Fibroblast of mammary gland (primary cell): ENCODE results near the gene KRTAP5-2.
"Not testable (repeated sequence)": the region's sequence is repeated elsewhere in the genome, so short reads cannot be mapped to it uniquely, and the experiment has no call there.

Source experiments
- DNase-seq: peaks from one replicate; pipeline ENCODE4 v3.0.0-alpha.2; 2010; ENCODE audit warnings: low read depth
- H3K4me3 ChIP-seq: 2 replicates; pipeline ENCODE4 v1.5.1; 2011; ENCODE audit warnings: low read depth, mild to moderate bottlenecking, low read length, moderate library complexity; ENCODE audit not compliant: control insufficient read depth
- TF ChIP-seq, protein P1 (sequence below): conservative IDR thresholded peaks from 2 replicates; pipeline ENCODE4 v1.5.1; 2011; ENCODE audit warnings: low read depth, low read length, inconsistent platforms; ENCODE audit not compliant: control insufficient read depth, insufficient read depth

KRTAP5-2 gene

DNA sequence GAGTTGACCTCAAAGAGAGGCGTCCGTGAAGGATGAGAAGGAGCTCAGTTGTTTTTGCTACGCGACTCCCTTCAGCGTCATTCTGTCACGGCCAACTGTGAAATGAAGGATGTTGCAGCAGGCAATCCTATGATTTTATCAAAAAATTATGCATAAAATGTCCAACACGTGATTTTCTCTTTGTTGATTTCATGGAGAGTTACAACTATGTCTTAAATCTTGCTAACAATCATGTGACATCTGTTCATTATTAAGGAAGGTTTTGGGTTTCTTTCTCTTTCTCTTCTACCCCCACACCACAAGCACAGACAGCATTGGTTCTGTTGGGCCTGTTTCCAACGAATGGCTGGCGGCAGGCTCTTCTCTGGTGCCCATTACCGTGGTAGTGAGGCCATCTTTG lies 20.1 kb upstream of the KRTAP5-2 start:
- DNase-seq, result no peak
- H3K4me3 ChIP-seq, result no peak overlapping the region
- TF ChIP-seq, protein P1, sequence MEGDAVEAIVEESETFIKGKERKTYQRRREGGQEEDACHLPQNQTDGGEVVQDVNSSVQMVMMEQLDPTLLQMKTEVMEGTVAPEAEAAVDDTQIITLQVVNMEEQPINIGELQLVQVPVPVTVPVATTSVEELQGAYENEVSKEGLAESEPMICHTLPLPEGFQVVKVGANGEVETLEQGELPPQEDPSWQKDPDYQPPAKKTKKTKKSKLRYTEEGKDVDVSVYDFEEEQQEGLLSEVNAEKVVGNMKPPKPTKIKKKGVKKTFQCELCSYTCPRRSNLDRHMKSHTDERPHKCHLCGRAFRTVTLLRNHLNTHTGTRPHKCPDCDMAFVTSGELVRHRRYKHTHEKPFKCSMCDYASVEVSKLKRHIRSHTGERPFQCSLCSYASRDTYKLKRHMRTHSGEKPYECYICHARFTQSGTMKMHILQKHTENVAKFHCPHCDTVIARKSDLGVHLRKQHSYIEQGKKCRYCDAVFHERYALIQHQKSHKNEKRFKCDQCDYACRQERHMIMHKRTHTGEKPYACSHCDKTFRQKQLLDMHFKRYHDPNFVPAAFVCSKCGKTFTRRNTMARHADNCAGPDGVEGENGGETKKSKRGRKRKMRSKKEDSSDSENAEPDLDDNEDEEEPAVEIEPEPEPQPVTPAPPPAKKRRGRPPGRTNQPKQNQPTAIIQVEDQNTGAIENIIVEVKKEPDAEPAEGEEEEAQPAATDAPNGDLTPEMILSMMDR, result no peak

DNA sequence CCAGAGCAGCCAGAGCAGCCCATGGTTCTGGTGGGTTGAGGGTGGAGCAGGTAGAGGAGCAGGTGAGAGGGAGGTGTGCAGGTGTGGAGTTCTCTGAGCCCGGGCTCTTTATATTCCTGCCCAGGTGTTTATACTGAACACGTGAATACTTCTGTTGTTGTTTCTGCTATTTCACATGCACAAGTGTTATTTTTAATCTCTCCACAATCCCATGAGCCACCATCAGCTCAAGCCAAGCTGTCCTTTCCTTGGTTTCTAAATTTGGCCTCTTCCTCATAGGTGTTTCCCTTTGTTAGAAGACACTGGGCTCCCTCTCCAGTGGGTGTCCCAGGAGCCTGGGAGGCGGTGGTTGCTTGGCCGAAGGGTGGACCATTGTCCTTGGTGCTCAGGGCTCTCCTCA lies 10.3 kb upstream of the KRTAP5-2 start, which contains the start of gene KRTAP5-3:
TSS of gene KRTAP5-3 (minus strand) at position 101 of the 400 bp plus-strand sequence. CDS start at position 23, 78 bp downstream.
- H3K4me3 ChIP-seq, result no peak within 1 kb of the TSS
- no peak for DNase-seq
- TF ChIP-seq, protein P1, result no peak

DNA sequence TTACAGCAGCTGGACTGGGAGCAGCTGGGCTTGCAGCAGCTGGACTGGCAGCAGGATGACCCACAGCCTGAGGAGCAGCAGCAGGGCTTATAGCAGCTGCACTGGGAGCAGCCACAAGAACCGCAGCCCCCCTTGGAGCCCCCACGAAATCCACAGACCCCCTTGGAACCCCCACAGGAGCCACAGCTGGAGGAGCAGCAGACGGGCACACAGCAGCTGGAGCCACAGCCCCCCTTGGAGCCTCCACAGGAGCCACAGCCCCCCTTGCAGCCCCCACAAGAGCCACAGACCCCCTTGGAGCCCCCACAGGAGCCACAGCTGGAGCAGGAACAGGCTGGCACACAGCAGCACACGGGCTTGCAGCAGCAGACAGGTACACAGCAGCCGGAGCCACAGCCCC lies 9.8 kb upstream of the KRTAP5-2 start:
- DNase-seq, result not testable (repeated sequence)

DNA sequence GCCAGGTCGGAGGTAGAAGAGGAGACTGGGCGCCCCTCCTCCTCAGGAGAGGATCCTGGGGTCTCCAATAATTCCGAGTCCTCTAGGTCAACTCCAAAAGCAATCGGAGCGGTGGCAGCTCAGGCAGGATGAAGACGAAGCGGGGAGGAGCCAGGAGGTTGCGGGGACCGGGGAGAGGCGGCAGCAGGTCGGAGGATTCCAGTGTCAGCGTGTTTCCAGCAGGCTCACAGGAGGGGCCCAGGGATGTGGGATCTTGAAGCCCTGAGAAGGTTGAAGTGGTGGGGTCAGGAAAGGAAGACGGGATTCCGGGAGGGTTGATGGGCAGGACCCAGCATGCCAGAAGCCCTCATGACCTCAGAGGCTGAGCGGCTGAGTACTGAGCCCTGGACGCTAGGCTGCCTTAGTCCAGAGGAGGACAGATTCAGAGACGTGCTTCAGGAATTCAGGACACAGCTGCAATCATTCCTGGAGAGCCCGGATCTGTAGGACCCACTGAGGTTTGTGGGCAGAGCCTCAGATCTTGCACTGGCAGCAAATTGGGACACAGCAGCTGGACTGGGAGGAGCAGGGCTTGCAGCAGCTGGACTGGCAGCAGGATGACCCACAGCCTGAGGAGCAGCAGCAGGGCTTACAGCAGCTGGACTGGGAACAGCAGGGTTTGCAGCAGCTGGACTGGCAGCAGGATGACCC lies 9.2 kb upstream of the KRTAP5-2 start:
- not testable (repeated sequence) for DNase-seq, H3K4me3 ChIP-seq

More for the DNA sequence above, 9.8 kb upstream of the KRTAP5-2 start:
- not testable (repeated sequence) for H3K4me3 ChIP-seq

DNA sequence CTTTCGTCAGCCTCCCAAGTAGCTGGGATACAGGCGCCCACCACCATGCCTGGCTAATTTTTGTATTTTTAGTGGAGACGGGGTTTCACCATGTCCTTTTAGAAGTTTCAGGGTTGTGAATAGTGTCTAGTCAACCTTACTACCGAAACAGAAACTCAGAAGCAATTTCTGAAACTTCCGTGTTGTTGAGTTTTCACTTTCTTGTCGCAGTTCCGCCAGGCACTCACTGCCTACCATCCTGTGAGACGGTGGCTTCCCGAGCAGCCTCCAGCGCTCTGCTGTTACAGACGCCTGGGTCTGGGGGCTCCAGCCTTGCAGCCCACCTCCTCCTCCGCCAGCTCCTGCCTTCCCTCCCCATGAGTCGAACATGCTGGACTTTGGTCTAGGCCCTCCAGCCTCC lies 7.8 kb upstream of the KRTAP5-2 start:
- not testable (repeated sequence) for DNase-seq, H3K4me3 ChIP-seq

DNA sequence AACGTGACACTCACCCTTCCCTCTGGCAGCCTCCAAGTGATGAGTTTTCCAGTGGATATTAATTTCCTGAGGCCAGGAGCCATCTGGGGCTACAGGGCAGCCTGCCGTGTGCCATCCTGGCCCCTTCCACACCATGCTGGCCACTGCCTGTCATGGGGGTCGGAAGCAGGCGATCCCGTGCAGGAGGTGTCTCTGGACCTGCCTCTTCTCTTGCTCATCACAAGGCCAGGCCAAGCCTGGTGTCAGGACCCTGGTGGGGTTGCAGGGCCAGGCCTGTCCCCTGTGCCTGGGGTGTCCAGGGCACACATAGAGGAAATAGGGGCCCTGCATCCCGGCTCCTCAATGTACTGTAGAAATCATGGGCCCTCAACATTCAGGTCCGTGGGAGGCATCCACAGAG lies 6.6 kb upstream of the KRTAP5-2 start:
- H3K4me3 ChIP-seq, result no peak overlapping the region
- TF ChIP-seq, protein P1, result no peak
- no peak for DNase-seq

DNA sequence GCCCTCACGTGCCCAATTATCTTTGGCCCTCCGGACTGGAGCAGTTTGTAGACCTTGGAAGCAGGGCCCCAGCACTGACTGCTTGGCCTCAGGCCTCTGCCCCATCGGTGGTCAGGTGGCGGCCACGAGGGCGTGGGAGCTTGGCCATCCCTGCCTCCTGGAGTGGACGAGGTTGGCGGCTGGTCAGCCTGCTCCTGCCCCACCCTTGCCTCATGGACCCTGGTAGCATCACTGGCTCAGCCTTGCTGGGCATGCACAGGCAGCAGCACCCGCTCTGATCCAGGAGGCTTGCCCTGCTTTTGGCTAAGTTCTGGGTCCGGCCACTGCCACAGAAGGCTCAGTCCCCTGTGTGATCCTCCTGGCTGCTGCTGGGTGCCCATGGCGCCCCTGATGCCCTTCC lies 6.1 kb upstream of the KRTAP5-2 start:
- DNase-seq, result no peak
- TF ChIP-seq, protein P1, result no peak
- no peak overlapping the region for H3K4me3 ChIP-seq

DNA sequence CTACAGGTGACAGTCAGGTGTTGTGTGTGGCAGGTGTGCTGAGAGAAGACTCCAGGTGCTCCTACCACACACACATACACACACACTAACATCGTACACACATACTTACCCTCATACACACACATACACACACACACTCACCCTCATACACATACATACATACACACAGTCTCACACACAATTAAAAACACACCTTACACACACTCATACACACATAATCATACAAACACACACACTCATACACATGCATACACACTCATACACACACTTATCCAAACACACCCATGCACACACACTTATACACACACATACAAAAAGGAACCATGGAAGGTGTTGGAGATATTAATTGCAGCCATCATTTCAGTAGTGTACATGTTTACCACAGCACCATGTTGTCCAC lies 5.5 kb upstream of the KRTAP5-2 start:
- no peak for DNase-seq
- TF ChIP-seq, protein P1, result no peak
- H3K4me3 ChIP-seq, result no peak overlapping the region

DNA sequence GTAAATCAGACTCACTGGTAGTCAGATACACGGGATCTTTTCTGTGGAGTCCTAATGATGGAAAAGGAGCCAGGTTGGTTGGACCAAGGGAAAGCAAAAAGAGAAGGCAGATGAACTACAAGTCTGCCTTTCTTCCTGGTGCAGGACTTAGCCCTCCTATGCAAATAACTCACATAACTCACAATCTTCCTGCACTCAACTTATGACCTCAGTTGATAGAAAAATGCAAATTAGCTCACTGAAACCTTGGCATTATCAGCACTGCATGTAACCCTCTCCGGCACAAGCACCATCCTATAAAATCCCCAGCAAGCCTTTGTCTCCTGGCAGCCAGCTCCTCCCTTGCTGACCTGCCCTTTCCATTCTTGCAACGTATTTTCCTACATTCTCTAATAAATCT lies 3.6 kb upstream of the KRTAP5-2 start:
- not testable (repeated sequence) for DNase-seq, H3K4me3 ChIP-seq
